ENCODE results near the gene CYP24A1. TPM values are rescaled to one million over a fixed set of nuclear protein-coding genes. Genes with fewer than 3 reads are reported as not detected.
"Not testable (repeated sequence)": the region's sequence is repeated elsewhere in the genome, so short reads cannot be mapped to it uniquely, and the experiment has no call there.

Gene CYP24A1
- total and polyA plus RNA-seq, 4 donors: not detected

DNA sequence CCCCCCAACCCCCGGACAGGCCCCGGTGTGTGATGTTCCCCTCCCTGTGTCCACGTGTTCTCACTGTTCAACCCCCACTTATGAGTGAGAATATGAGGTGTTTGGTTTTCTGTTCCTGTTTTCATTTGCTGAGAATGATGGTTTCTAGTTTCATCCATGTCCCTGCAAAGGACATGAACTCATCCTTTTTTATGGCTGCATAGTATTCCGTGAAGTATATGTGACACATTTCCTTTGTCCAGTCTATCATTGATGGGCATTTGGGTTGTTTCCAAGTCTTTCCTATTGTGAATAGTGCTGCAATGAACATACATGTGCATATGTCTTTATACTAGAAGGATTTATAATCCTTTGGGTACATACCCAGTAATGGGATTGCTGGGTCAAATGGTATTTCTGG is 42.7 kb downstream of the CYP24A1 start:
- H3K36me3 ChIP-seq (ENCODE audit: control insufficient read depth in 1 of 2, insufficient read depth in 2 of 2, low read length in 1 of 2); intact Hi-C loops (cut with DNase I); DNase-seq; H3K9me3 ChIP-seq (ENCODE audit: control insufficient read depth, low read length); H3K4me3 ChIP-seq (ENCODE audit: low read length in 2 of 2); H3K27ac ChIP-seq (ENCODE audit: low read depth in 1 of 2, low read length in 2 of 2); H3K27me3 ChIP-seq (ENCODE audit: control insufficient read depth in 1 of 2, insufficient read depth in 2 of 2, low read length in 1 of 2); ATAC-seq (ENCODE audit: low FRiP score); H3K4me1 ChIP-seq (ENCODE audit: control insufficient read depth in 1 of 2, insufficient read depth in 2 of 2, low read length in 2 of 2): not testable (repeated sequence)
- WGBS, 2 donors: 95 to 99% methylated on average over 4 of the region's 4 CpGs

DNA sequence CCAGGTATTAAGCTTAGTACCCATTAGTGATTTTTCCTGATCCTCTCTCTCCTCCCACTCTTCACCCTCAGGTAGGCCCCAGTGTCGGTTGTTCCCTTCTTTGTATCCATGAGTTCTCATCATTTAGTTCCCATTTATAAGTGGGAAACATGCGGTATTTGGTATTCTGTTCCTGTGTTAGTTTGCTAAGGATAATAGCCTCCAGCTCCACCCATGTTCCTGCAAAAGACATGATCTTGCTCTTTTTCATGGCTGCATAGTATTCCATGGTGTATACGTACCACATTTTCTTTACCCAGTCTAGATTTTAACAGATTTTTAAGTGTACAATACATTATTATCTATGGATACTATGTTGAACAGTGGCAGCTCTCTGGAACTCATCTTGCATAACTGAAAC is 44.4 kb downstream of the CYP24A1 start:
- intact Hi-C loops (cut with DNase I): no loop called here
- WGBS, 2 donors: 96% methylated on average over 3 of the region's 3 CpGs
- no peak overlapping the region for H3K4me3 ChIP-seq (ENCODE audit: low read length in 2 of 2)
- ATAC-seq (ENCODE audit: low FRiP score) (no peak), DNase-seq (no peak)
- no peaks in the 10 kb centered on the region for H3K9me3 ChIP-seq (ENCODE audit: control insufficient read depth, low read length)
- H3K4me1 ChIP-seq (ENCODE audit: control insufficient read depth in 1 of 2, insufficient read depth in 2 of 2, low read length in 2 of 2): no peaks in the 10 kb centered on the region
- H3K36me3 ChIP-seq (ENCODE audit: control insufficient read depth in 1 of 2, insufficient read depth in 2 of 2, low read length in 1 of 2): no peaks in the 10 kb centered on the region
- no peak overlapping the region for H3K27ac ChIP-seq (ENCODE audit: low read depth in 1 of 2, low read length in 2 of 2)
- H3K27me3 ChIP-seq (ENCODE audit: control insufficient read depth in 1 of 2, insufficient read depth in 2 of 2, low read length in 1 of 2): no peaks in the 10 kb centered on the region

DNA sequence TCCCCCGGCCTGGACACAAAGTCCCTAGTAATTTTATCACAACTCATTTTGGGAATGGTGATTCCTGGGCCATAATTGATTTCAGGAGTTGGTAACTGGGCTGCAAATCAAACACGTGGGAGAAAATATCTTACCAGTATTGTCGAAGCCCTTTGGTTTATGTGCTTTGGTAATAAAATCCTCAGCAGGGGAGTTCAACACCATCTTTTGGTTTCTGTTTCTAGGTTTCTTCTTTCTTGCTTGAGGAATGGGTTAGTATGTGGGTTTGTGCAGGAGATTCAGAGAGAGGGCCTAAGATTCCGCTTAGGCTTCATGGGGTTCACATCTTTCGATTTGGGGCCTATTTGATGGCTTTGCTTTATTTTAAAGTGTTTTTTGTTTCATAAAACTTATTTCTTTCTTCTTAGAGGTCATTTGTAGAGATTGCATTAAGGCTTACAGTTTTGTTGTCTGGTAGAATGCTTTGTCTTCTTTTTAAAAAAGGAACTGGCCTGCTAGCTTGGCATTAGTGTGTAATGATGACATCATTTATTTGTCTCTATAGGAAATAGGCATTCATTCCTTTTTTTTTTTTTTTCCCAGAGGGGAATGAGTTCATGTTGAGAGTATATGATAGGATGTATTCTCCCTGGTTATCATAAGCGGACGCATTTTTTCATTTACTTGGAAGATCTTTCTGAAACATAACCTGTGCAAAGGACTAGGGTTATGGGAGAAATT is 45.8 kb downstream of the CYP24A1 start:
- Histone ChIP-seq H3K27ac (ENCODE audit: low read depth in 1 of 2, low read length in 2 of 2) (no peak overlapping the region), H3K4me3 (ENCODE audit: low read length in 2 of 2) (no peak overlapping the region)

DNA sequence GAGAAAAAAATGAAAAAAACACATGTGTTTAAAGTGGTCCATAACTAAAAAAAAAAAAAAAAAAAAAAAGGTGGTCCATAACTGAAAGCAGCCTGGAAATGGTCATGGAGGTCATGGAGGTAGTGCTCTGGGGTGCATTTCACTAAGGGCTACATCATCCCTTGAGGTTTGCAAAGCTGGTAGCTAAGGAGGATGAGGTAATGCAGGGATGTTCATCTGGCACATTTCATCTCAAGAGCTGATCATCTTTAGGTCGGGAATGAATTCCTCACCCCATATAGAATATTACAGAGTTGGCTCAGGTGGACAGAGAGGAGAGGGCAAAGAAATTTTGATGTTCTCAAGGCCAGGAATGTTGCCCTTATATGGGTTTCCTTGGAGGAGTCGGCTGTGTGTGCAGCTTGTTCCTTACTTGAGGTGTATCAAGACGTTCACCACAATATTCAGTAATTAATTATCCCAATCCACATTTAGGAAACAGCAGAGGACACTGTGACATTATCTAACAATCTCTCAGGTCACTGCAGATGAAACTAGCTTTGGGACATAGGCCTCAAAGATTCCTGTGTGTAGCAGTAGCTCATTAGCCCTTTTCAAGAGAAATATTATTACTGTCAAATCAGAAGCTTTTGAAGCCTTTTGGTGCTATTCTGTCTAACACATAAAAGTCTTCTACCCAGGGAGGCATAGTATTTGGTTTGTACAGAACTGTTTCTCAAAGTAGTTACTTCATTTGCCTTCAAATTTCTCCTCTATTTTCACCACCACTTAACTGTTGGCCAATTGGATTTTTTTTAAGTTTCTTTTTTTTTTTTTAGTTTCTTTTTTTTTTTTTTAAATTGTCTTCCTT is 46.8 kb downstream of the CYP24A1 start:
- intact Hi-C loops (cut with DNase I): no loop called here
- Histone ChIP-seq H3K36me3 (ENCODE audit: control insufficient read depth in 1 of 2, insufficient read depth in 2 of 2, low read length in 1 of 2) (no peaks in the 10 kb centered on the region), H3K9me3 (ENCODE audit: control insufficient read depth, low read length) (no peaks in the 10 kb centered on the region), H3K27me3 (ENCODE audit: control insufficient read depth in 1 of 2, insufficient read depth in 2 of 2, low read length in 1 of 2) (no peaks in the 10 kb centered on the region), H3K4me3 (ENCODE audit: low read length in 2 of 2) (no peak overlapping the region), H3K27ac (ENCODE audit: low read depth in 1 of 2, low read length in 2 of 2) (no peak overlapping the region), H3K4me1 (ENCODE audit: control insufficient read depth in 1 of 2, insufficient read depth in 2 of 2, low read length in 2 of 2) (no peaks in the 10 kb centered on the region)
- ATAC-seq (ENCODE audit: low FRiP score) (no peak), DNase-seq (no peak)
- 63 to 71% methylated on average over 3 of the region's 3 CpGs for WGBS, 2 donors

More for the DNA sequence above, 45.8 kb downstream of the CYP24A1 start:
- no peaks in the 10 kb centered on the region for H3K36me3 ChIP-seq (ENCODE audit: control insufficient read depth in 1 of 2, insufficient read depth in 2 of 2, low read length in 1 of 2)
- no peaks in the 10 kb centered on the region for H3K4me1 ChIP-seq (ENCODE audit: control insufficient read depth in 1 of 2, insufficient read depth in 2 of 2, low read length in 2 of 2)
- intact Hi-C loops (cut with DNase I): no loop called here
- H3K9me3 ChIP-seq (ENCODE audit: control insufficient read depth, low read length): no peaks in the 10 kb centered on the region
- WGBS, 2 donors: 75 to 82% methylated on average over 7 of the region's 7 CpGs
- ATAC-seq (ENCODE audit: low FRiP score) (no peak), DNase-seq (no peak)
- no peaks in the 10 kb centered on the region for H3K27me3 ChIP-seq (ENCODE audit: control insufficient read depth in 1 of 2, insufficient read depth in 2 of 2, low read length in 1 of 2)

DNA sequence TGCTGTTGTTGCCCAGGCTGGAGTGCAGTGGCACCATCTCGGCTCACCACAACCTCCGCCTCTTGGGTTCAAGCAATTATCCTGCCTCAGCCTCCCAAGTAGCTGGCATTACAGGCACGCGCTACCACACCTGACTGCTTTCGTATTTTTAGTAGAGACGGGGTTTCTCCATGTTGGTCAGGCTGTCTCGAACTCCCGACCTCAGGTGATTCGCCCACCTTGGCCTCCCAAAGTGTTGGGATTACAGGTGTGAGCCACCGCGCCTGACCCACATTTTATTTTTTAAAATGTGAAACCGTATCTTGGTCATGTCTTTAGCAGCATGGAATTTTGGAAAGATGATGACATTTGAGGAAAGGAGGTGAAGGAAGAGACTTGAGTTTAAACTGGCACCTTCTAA is 47.5 kb downstream of the CYP24A1 start:
- H3K4me1 ChIP-seq (ENCODE audit: control insufficient read depth in 1 of 2, insufficient read depth in 2 of 2, low read length in 2 of 2); H3K36me3 ChIP-seq (ENCODE audit: control insufficient read depth in 1 of 2, insufficient read depth in 2 of 2, low read length in 1 of 2); H3K4me3 ChIP-seq (ENCODE audit: low read length in 2 of 2); H3K27ac ChIP-seq (ENCODE audit: low read depth in 1 of 2, low read length in 2 of 2); H3K27me3 ChIP-seq (ENCODE audit: control insufficient read depth in 1 of 2, insufficient read depth in 2 of 2, low read length in 1 of 2); intact Hi-C loops (cut with DNase I); ATAC-seq (ENCODE audit: low FRiP score); DNase-seq; H3K9me3 ChIP-seq (ENCODE audit: control insufficient read depth, low read length): not testable (repeated sequence)
- 96% methylated on average over 12 of the region's 12 CpGs for WGBS, 2 donors

DNA sequence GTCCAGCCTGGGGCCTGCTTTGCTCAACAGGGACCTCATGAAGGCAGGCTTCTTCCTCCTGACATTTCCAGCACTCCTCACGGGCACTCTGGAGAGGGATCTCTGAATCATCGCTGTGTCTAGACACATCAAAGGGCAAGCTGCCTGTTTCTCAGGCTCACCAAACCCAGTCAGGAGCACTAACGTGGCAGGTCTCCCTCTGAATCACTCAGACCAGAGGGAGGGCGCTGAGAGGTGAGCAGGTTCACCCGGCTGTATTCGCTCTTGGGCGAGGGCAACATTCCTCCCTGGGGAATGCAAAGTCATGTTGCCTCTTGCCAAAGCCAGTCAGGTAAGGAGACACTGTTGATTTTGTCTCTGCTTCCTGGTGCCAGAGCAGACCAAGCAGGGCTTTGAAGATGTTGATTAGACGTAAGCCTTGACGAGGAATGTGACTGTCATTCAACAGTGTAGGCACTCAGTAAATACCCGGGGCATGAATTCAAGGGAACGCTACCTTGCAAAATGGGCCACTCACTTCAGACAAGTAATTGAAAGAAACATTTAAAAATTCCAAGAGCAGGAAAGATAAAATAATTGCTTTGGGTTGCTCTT is 50.1 kb downstream of the CYP24A1 start:
- Histone ChIP-seq H3K27me3 (ENCODE audit: control insufficient read depth in 1 of 2, insufficient read depth in 2 of 2, low read length in 1 of 2) (no peaks in the 10 kb centered on the region), H3K36me3 (ENCODE audit: control insufficient read depth in 1 of 2, insufficient read depth in 2 of 2, low read length in 1 of 2) (no peaks in the 10 kb centered on the region), H3K27ac (ENCODE audit: low read depth in 1 of 2, low read length in 2 of 2) (no peak overlapping the region), H3K9me3 (ENCODE audit: control insufficient read depth, low read length) (no peaks in the 10 kb centered on the region), H3K4me1 (ENCODE audit: control insufficient read depth in 1 of 2, insufficient read depth in 2 of 2, low read length in 2 of 2) (no peaks in the 10 kb centered on the region), H3K4me3 (ENCODE audit: low read length in 2 of 2) (no peak overlapping the region)
- 63 to 74% methylated on average over 11 of the region's 11 CpGs for WGBS, 2 donors
- DNase-seq (no peak), ATAC-seq (ENCODE audit: low FRiP score) (no peak)
- intact Hi-C loops (cut with DNase I): no loop called here

DNA sequence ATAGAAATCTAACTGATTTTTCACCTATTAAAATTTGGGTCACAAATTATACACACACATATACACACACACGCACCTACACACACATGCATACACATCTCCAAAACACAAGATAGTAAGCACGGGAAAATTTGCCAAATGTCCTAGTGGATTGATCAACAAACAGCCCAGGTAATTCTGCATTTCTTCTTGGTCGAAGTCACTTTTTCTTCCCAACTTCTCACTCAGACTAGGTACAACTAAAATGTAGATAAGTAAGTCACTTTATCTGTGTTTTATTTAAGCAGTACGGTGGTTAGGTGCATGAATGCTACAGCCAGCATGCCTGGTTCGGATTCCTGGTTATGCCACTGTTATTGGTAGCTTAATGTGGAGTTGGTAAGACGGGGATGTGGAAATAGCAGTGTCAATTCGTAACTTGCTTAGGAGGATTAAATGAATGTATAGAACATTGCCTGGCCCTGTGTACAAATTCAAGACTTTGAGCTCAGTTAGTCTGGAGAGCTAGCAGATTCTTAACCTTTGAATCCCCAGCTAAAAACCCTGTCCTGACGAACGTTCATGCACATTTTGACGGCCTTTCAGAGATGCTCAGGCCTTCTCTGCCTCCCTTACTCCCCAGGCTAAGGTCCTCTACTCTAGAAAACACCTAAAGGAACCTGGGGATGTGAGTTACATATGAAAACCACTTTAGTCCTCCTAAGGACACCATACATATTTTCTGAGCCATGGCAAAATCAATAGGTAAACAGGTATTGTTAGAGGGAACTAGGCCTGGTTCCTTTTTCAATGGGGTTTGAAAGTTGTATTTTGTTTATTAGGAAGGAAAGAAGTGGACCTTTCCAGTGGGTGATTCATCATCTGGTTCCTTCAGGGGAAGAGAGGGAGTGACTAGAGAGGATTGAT is 50.9 kb downstream of the CYP24A1 start:
- DNase-seq (no peak), ATAC-seq (ENCODE audit: low FRiP score) (no peak)
- intact Hi-C loops (cut with DNase I): no loop called here
- Histone ChIP-seq H3K9me3 (ENCODE audit: control insufficient read depth, low read length) (no peaks in the 10 kb centered on the region), H3K4me1 (ENCODE audit: control insufficient read depth in 1 of 2, insufficient read depth in 2 of 2, low read length in 2 of 2) (no peaks in the 10 kb centered on the region), H3K36me3 (ENCODE audit: control insufficient read depth in 1 of 2, insufficient read depth in 2 of 2, low read length in 1 of 2) (no peaks in the 10 kb centered on the region), H3K27me3 (ENCODE audit: control insufficient read depth in 1 of 2, insufficient read depth in 2 of 2, low read length in 1 of 2) (no peaks in the 10 kb centered on the region), H3K4me3 (ENCODE audit: low read length in 2 of 2) (no peak overlapping the region), H3K27ac (ENCODE audit: low read depth in 1 of 2, low read length in 2 of 2) (no peak overlapping the region)
- WGBS, 2 donors: 77 to 82% methylated on average over 10 of the region's 10 CpGs

DNA sequence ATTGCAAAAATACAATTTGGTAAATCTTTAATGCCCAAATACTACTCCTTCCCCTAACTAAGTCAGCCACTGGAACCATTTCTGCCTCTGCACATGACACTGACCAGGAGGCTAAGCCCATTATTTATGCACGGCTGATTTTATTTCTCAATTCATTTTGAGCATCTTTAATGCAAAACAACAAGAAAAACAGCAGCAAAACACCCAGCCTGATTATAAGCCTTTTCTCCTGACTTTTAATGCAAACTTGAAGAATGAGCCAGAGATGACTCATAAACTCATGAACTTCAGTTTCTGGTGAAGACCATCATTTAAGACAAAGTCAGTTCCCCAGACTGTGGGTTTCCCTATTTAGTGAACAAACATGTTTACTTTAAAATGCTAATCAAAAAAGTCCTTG is 51.6 kb downstream of the CYP24A1 start:
- 91 to 100% methylated on average over 1 of the region's 1 CpG for WGBS, 2 donors
- no peak overlapping the region for H3K27ac ChIP-seq (ENCODE audit: low read depth in 1 of 2, low read length in 2 of 2)

More for the DNA sequence above, 51.6 kb downstream of the CYP24A1 start:
- H3K27me3 ChIP-seq (ENCODE audit: control insufficient read depth in 1 of 2, insufficient read depth in 2 of 2, low read length in 1 of 2): no peaks in the 10 kb centered on the region
- no peaks in the 10 kb centered on the region for H3K4me1 ChIP-seq (ENCODE audit: control insufficient read depth in 1 of 2, insufficient read depth in 2 of 2, low read length in 2 of 2)
- no peaks in the 10 kb centered on the region for H3K9me3 ChIP-seq (ENCODE audit: control insufficient read depth, low read length)
- intact Hi-C loops (cut with DNase I): no loop called here
- ATAC-seq (ENCODE audit: low FRiP score): no peak
- no peak for DNase-seq
- H3K4me3 ChIP-seq (ENCODE audit: low read length in 2 of 2): no peak overlapping the region
- H3K36me3 ChIP-seq (ENCODE audit: control insufficient read depth in 1 of 2, insufficient read depth in 2 of 2, low read length in 1 of 2): no peaks in the 10 kb centered on the region
